Measurements from ENCODE around the gene GPR101.

GPR101 gene

GRCh38 chrX:137032341-137032694 is 1.5 kb downstream of the GPR101 start:
- no peak for TF ChIP-seq CTCF (IDR thresholded peaks at IDR 0.05; ENCODE audit: low read depth, low read length, poor library complexity, severe bottlenecking)
- no peak for TF ChIP-seq EZH2phosphoT487 (IDR thresholded peaks at IDR 0.05; ENCODE audit: borderline replicate concordance, low read length)
- Histone ChIP-seq H3K36me3 (ENCODE audit: control insufficient read depth, low read length) (no peaks in the 10 kb centered on the region), H4K20me1 (ENCODE audit: control insufficient read depth, insufficient read depth, low read depth, low read length) (no peaks in the 10 kb centered on the region), H3K4me2 (ENCODE audit: low read length) (peak overlapping the region; percentile 35), H3K4me3 (ENCODE audit: low read length) (peak overlapping the region; percentile 49), H3K9me3 (ENCODE audit: control insufficient read depth, insufficient read depth, low read length) (no peaks in the 10 kb centered on the region), H3K27ac (ENCODE audit: low read depth, low read length) (no peak overlapping the region), H3K9me2 (replicated peaks; ENCODE audit: control insufficient read depth, low read length) (no peaks in the 10 kb centered on the region), H3K79me2 (ENCODE audit: control insufficient read depth, low read length) (no peaks in the 10 kb centered on the region), H3K4me1 (ENCODE audit: control insufficient read depth, low read length) (no peaks in the 10 kb centered on the region), H3K27me3 (ENCODE audit: control insufficient read depth, low read length) (peaks cover 14% of the 10 kb centered on the region), H3F3A (ENCODE audit: control insufficient read depth, insufficient read depth) (no peaks in the 10 kb centered on the region)

GRCh38 chrX:137031517-137032340 is 2.1 kb downstream of the GPR101 start:
- Histone ChIP-seq H3K4me1 (ENCODE audit: control insufficient read depth, low read length) (no peaks in the 10 kb centered on the region), H3K79me2 (ENCODE audit: control insufficient read depth, low read length) (no peaks in the 10 kb centered on the region), H3K4me2 (ENCODE audit: low read length) (peak overlapping the region; percentile 35; the same call in 1 of the 2 replicates), H3K9me3 (ENCODE audit: control insufficient read depth, insufficient read depth, low read length) (no peaks in the 10 kb centered on the region), H3K27me3 (ENCODE audit: control insufficient read depth, low read length) (peaks cover 14% of the 10 kb centered on the region), H3K9me2 (replicated peaks; ENCODE audit: control insufficient read depth, low read length) (no peaks in the 10 kb centered on the region), H3F3A (ENCODE audit: control insufficient read depth, insufficient read depth) (no peaks in the 10 kb centered on the region), H3K4me3 (ENCODE audit: low read length) (peak overlapping the region; percentile 49), H3K36me3 (ENCODE audit: control insufficient read depth, low read length) (no peaks in the 10 kb centered on the region), H4K20me1 (ENCODE audit: control insufficient read depth, insufficient read depth, low read depth, low read length) (no peaks in the 10 kb centered on the region), H3K27ac (ENCODE audit: low read depth, low read length) (no peak overlapping the region)
- TF ChIP-seq EZH2phosphoT487 (IDR thresholded peaks at IDR 0.05; ENCODE audit: borderline replicate concordance, low read length) (no peak), CTCF (IDR thresholded peaks at IDR 0.05; ENCODE audit: low read depth, low read length, poor library complexity, severe bottlenecking) (no peak)

- Histone ChIP-seq H3K4me2 (ENCODE audit: low read length) (no peak overlapping the region), H3K9me2 (replicated peaks; ENCODE audit: control insufficient read depth, low read length) (no peaks in the 10 kb centered on the region), H3K36me3 (ENCODE audit: control insufficient read depth, low read length) (no peaks in the 10 kb centered on the region), H3K27ac (ENCODE audit: low read depth, low read length) (no peak overlapping the region), H3K4me1 (ENCODE audit: control insufficient read depth, low read length) (no peaks in the 10 kb centered on the region), H3F3A (ENCODE audit: control insufficient read depth, insufficient read depth) (no peaks in the 10 kb centered on the region), H3K9me3 (ENCODE audit: control insufficient read depth, insufficient read depth, low read length) (no peaks in the 10 kb centered on the region), H3K4me3 (ENCODE audit: low read length) (no peak overlapping the region), H3K27me3 (ENCODE audit: control insufficient read depth, low read length) (peaks cover 14% of the 10 kb centered on the region), H3K79me2 (ENCODE audit: control insufficient read depth, low read length) (no peaks in the 10 kb centered on the region), H4K20me1 (ENCODE audit: control insufficient read depth, insufficient read depth, low read depth, low read length) (no peaks in the 10 kb centered on the region)
- TF ChIP-seq EZH2phosphoT487 (IDR thresholded peaks at IDR 0.05; ENCODE audit: borderline replicate concordance, low read length), result no peak
- no peak for TF ChIP-seq CTCF (IDR thresholded peaks at IDR 0.05; ENCODE audit: low read depth, low read length, poor library complexity, severe bottlenecking)
These were observed 2.8 kb downstream of the GPR101 start for GRCh38 chrX:137031039-137031438.

Measured in DOHH2 (cell line).